Central memory CD8-positive, alpha-beta T cell (primary cell): Measurements from ENCODE around the gene KCNN1.
A peak's percentile ranks its signal among the peaks of the same experiment; 100 is the strongest.
"Not testable (repeated sequence)": the region's sequence is repeated elsewhere in the genome, so short reads cannot be mapped to it uniquely, and the experiment has no call there.

ENCODE experiments used
- ATAC-seq: fragments of 150-1000 bp; cut with Tn5 transposase; replicated peaks from 2 replicates; pipeline ENCODE4 v1.10.0; 2022; ENCODE audit warnings: mild to moderate bottlenecking, moderate FRiP score, moderate number of reproducible peaks; ENCODE audit not compliant: poor library complexity, severe bottlenecking; ENCODE audit errors: extremely low read depth
- DNase-seq, 2 donors: peaks; one replicate each; pipeline ENCODE4 v3.0.0; 2021; ENCODE audit warnings: low spot score in 2 of 2
- H3K27ac Mint-ChIP-seq: one replicate; pipeline ENCODE4 v1.8.0; 2022; ENCODE audit warnings: low read depth, mild to moderate bottlenecking, moderate library complexity, mixed read lengths
- H3K27me3 Mint-ChIP-seq: one replicate; pipeline ENCODE4 v1.8.0; 2022; ENCODE audit warnings: mixed read lengths
- H3K36me3 Mint-ChIP-seq: one replicate; pipeline ENCODE4 v1.8.0; 2022; ENCODE audit warnings: mild to moderate bottlenecking, moderate library complexity, mixed read lengths; ENCODE audit not compliant: insufficient read depth
- H3K4me1 Mint-ChIP-seq: one replicate; pipeline ENCODE4 v1.8.0; 2022; ENCODE audit warnings: mixed read lengths
- H3K4me3 Mint-ChIP-seq: one replicate; pipeline ENCODE4 v1.8.0; 2022; ENCODE audit warnings: mild to moderate bottlenecking, moderate library complexity, mixed read lengths
- H3K9me3 Mint-ChIP-seq: one replicate; pipeline ENCODE4 v1.8.0; 2022; ENCODE audit warnings: mixed read lengths

Gene KCNN1

GRCh38 chr19:18001777-18002345, 35.0 kb downstream of the KCNN1 start:
- peak overlapping the region; percentile 99 for H3K27ac Mint-ChIP-seq
- no peak for ATAC-seq
- no peaks in the 10 kb centered on the region for H3K27me3 Mint-ChIP-seq
- DNase-seq: no peak
- H3K9me3 Mint-ChIP-seq: no peaks in the 10 kb centered on the region
- peak overlapping the region; percentile 81 for H3K4me3 Mint-ChIP-seq
- H3K4me1 Mint-ChIP-seq: peaks cover 17% of the 10 kb centered on the region
- H3K36me3 Mint-ChIP-seq: peaks cover 33% of the 10 kb centered on the region

GRCh38 chr19:18002347-18002850, 35.5 kb downstream of the KCNN1 start:
- Mint-ChIP-seq H3K36me3 (peaks cover 37% of the 10 kb centered on the region), H3K4me1 (peaks cover 22% of the 10 kb centered on the region), H3K27me3 (no peaks in the 10 kb centered on the region), H3K9me3 (no peaks in the 10 kb centered on the region), H3K27ac (peak overlapping the region; percentile 99), H3K4me3 (peak overlapping the region; percentile 81)
- DNase-seq (no peak), ATAC-seq (no peak)

- peaks cover 16% of the 10 kb centered on the region for H3K4me1 Mint-ChIP-seq
- H3K27ac Mint-ChIP-seq, H3K9me3 Mint-ChIP-seq, H3K4me3 Mint-ChIP-seq, H3K27me3 Mint-ChIP-seq, DNase-seq, ATAC-seq: not testable (repeated sequence)
- peaks cover 53% of the 10 kb centered on the region for H3K36me3 Mint-ChIP-seq
Observed at GRCh38 chr19:18005750-18006149, 38.8 kb downstream of the KCNN1 start.

- Mint-ChIP-seq H3K27me3 (no peaks in the 10 kb centered on the region), H3K4me1 (peaks cover 14% of the 10 kb centered on the region), H3K27ac (peak overlapping the region; percentile 97), H3K9me3 (no peaks in the 10 kb centered on the region), H3K36me3 (peaks cover 62% of the 10 kb centered on the region), H3K4me3 (peak overlapping the region; percentile 95)
- DNase-seq (peak; percentile 69 to 78), ATAC-seq (peak; percentile 64)
Observed at GRCh38 chr19:18007044-18007916, 40.4 kb downstream of the KCNN1 start.

- Mint-ChIP-seq H3K27ac (peak within 1 kb of the TSS; percentile 97), H3K9me3 (no peaks in the 10 kb centered on the region), H3K4me1 (peaks cover 13% of the 10 kb centered on the region), H3K4me3 (peak within 1 kb of the TSS; percentile 95), H3K36me3 (peaks cover 64% of the 10 kb centered on the region), H3K27me3 (no peaks in the 10 kb centered on the region)
- ATAC-seq (peak; percentile 76), DNase-seq (peak; percentile 75 to 82)
Observed at GRCh38 chr19:18007917-18008673, 41.2 kb downstream of the KCNN1 start, which contains the start of gene ARRDC2. TSS of gene ARRDC2 (plus strand) at chr19:18008170. CDS start at chr19:18008311, 141 bp downstream.

GRCh38 chr19:18008814-18009213, 41.9 kb downstream of the KCNN1 start:
- Mint-ChIP-seq H3K36me3 (peaks cover 66% of the 10 kb centered on the region), H3K27ac (peak overlapping the region; percentile 97), H3K27me3 (no peaks in the 10 kb centered on the region), H3K9me3 (no peaks in the 10 kb centered on the region), H3K4me1 (peaks cover 19% of the 10 kb centered on the region), H3K4me3 (peak overlapping the region; percentile 95)
- no peak for DNase-seq
- no peak for ATAC-seq

GRCh38 chr19:18009412-18010066, 42.6 kb downstream of the KCNN1 start:
- Mint-ChIP-seq H3K4me1 (peaks cover 26% of the 10 kb centered on the region), H3K4me3 (peak overlapping the region; percentile 95), H3K9me3 (no peaks in the 10 kb centered on the region), H3K27me3 (no peaks in the 10 kb centered on the region), H3K27ac (no peak overlapping the region), H3K36me3 (peaks cover 66% of the 10 kb centered on the region)
- DNase-seq (no peak), ATAC-seq (no peak)

GRCh38 chr19:18010149-18010548, 43.2 kb downstream of the KCNN1 start:
- DNase-seq (no peak), ATAC-seq (no peak)
- H3K4me3 Mint-ChIP-seq: no peak overlapping the region
- H3K4me1 Mint-ChIP-seq: peaks cover 27% of the 10 kb centered on the region
- no peak overlapping the region for H3K27ac Mint-ChIP-seq
- no peaks in the 10 kb centered on the region for H3K9me3 Mint-ChIP-seq
- no peaks in the 10 kb centered on the region for H3K27me3 Mint-ChIP-seq
- H3K36me3 Mint-ChIP-seq: peaks cover 65% of the 10 kb centered on the region

- ATAC-seq: no peak
- DNase-seq: no peak
- peaks cover 56% of the 10 kb centered on the region for H3K36me3 Mint-ChIP-seq
- peaks cover 24% of the 10 kb centered on the region for H3K4me1 Mint-ChIP-seq
- no peaks in the 10 kb centered on the region for H3K9me3 Mint-ChIP-seq
- no peaks in the 10 kb centered on the region for H3K27me3 Mint-ChIP-seq
- peak overlapping the region; percentile 4 for H3K4me3 Mint-ChIP-seq
- peak overlapping the region; percentile 80 for H3K27ac Mint-ChIP-seq
Observed at GRCh38 chr19:18013210-18014111, 46.6 kb downstream of the KCNN1 start.

- Mint-ChIP-seq H3K27ac (peak overlapping the region; percentile 80), H3K9me3 (no peaks in the 10 kb centered on the region), H3K36me3 (peaks cover 49% of the 10 kb centered on the region), H3K27me3 (no peaks in the 10 kb centered on the region), H3K4me1 (peaks cover 24% of the 10 kb centered on the region), H3K4me3 (peak overlapping the region; percentile 4)
- ATAC-seq (peak; percentile 61), DNase-seq (no peak)
Observed at GRCh38 chr19:18014197-18014596, 47.3 kb downstream of the KCNN1 start.

GRCh38 chr19:18016209-18016910, 49.5 kb downstream of the KCNN1 start:
- H3K27ac Mint-ChIP-seq: no peak overlapping the region
- ATAC-seq (no peak), DNase-seq (no peak)
- H3K4me3 Mint-ChIP-seq: no peak overlapping the region
- H3K36me3 Mint-ChIP-seq: peaks cover 35% of the 10 kb centered on the region
- no peaks in the 10 kb centered on the region for H3K9me3 Mint-ChIP-seq
- H3K27me3 Mint-ChIP-seq: no peaks in the 10 kb centered on the region
- peaks cover 33% of the 10 kb centered on the region for H3K4me1 Mint-ChIP-seq
